Caco-2 (cell line): ENCODE data around the gene LAMP1. TPM values are rescaled to one million over a fixed set of nuclear protein-coding genes. Genes with fewer than 3 reads are reported as not detected.

Experiments used
- BruUV-seq: library from RNA; stranded (reverse); fragments of 400-500 nt; replicated peaks from 2 replicates; lab custom pipeline; 2021; lab: Mats Ljungman, UMichigan
- CTCF ChIA-PET: fragments of 300-600 bp; sonication (Branson Sonifier 250); formaldehyde crosslinking; loops from one replicate; lab custom pipeline; 2022; ENCODE audit warnings: antibody characterized with exemption; lab: Charles Lee
- POLR2A ChIA-PET: fragments of 300-600 bp; sonication (Branson Sonifier 250); formaldehyde crosslinking; loops from one replicate; lab custom pipeline; 2022; ENCODE audit warnings: antibody characterized with exemption; lab: Charles Lee
- DNase-seq, 2 experiments: peaks; one replicate each; pipeline versions ENCODE4 v3.0.0 to v3.0.0-alpha.2; 2020 to 2022
- H3K27me3 ChIP-seq: replicated peaks from 2 replicates; pipeline ENCODE4 v1.6.0; 2011; ENCODE audit warnings: low read length; ENCODE audit not compliant: control insufficient read depth, insufficient read depth
- H3K36me3 ChIP-seq: 2 replicates; pipeline ENCODE4 v1.5.1; 2011; ENCODE audit warnings: low read length; ENCODE audit not compliant: control insufficient read depth, insufficient read depth
- H3K4me1 ChIP-seq: fragments of 250-450 bp; sonication (Bioruptor Pico); 2 replicates; pipeline ENCODE4 v1.5.1; 2020; ENCODE audit warnings: mild to moderate bottlenecking
- H3K4me3 ChIP-seq: 2 replicates; pipeline ENCODE4 v1.5.1; 2011; ENCODE audit warnings: low read depth, mild to moderate bottlenecking, control low read depth, low read length
- H3K9me3 ChIP-seq: fragments of 250-450 bp; sonication (Bioruptor Pico); 2 replicates; pipeline ENCODE4 v1.5.1; 2020; ENCODE audit warnings: mild to moderate bottlenecking, moderate library complexity
- H3K27ac Mint-ChIP-seq: one replicate; pipeline ENCODE4 v1.8.0; 2022; ENCODE audit warnings: mixed read lengths; ENCODE audit not compliant: unreplicated experiment
- H3K27me3 Mint-ChIP-seq: one replicate; pipeline ENCODE4 v1.8.0; 2022; ENCODE audit warnings: mixed read lengths; ENCODE audit not compliant: insufficient read depth, unreplicated experiment
- H3K36me3 Mint-ChIP-seq: one replicate; pipeline ENCODE4 v1.8.0; 2022; ENCODE audit warnings: mild to moderate bottlenecking, mixed read lengths; ENCODE audit not compliant: insufficient read depth, unreplicated experiment
- H3K4me1 Mint-ChIP-seq: one replicate; pipeline ENCODE4 v1.8.0; 2022; ENCODE audit warnings: low read depth, mixed read lengths; ENCODE audit not compliant: unreplicated experiment
- H3K4me3 Mint-ChIP-seq: one replicate; pipeline ENCODE4 v1.8.0; 2022; ENCODE audit warnings: mild to moderate bottlenecking, moderate library complexity, mixed read lengths; ENCODE audit not compliant: unreplicated experiment
- H3K9me3 Mint-ChIP-seq: one replicate; pipeline ENCODE4 v1.8.0; 2022; ENCODE audit warnings: mixed read lengths; ENCODE audit not compliant: unreplicated experiment
- intact Hi-C: fragments of 100-400 bp; cut with micrococcal nuclease; formaldehyde crosslinking; loops from one replicate; pipeline ENCODE4 v1.10.0; 2022; ENCODE audit not compliant: unreplicated experiment
- total RNA-seq: library from RNA; stranded (reverse); gene quantifications from 2 replicates; pipeline ENCODE4 v1.2.3, GENCODE V29; 2022
- TF ChIP-seq, protein P1 (sequence below), 2 experiments: fragments of 200-600 bp in 1 of 2; IDR thresholded peaks; 1 replicate in 1 of 2; 2 replicates in 1 of 2; pipeline versions ENCODE4 v1.5.1 to v1.8.0; 2011 to 2022; ENCODE audit warnings: antibody characterized with exemption in 1 of 2, control low read depth in 1 of 2, inconsistent platforms in 1 of 2, low read depth in 1 of 2, low read length in 1 of 2, mild to moderate bottlenecking in 1 of 2, moderate library complexity in 1 of 2; ENCODE audit not compliant: insufficient read depth in 1 of 2, severe bottlenecking in 1 of 2, unreplicated experiment in 1 of 2

LAMP1 gene
- total RNA-seq, 1 experiment from 2014 or later: 244 TPM

DNA sequence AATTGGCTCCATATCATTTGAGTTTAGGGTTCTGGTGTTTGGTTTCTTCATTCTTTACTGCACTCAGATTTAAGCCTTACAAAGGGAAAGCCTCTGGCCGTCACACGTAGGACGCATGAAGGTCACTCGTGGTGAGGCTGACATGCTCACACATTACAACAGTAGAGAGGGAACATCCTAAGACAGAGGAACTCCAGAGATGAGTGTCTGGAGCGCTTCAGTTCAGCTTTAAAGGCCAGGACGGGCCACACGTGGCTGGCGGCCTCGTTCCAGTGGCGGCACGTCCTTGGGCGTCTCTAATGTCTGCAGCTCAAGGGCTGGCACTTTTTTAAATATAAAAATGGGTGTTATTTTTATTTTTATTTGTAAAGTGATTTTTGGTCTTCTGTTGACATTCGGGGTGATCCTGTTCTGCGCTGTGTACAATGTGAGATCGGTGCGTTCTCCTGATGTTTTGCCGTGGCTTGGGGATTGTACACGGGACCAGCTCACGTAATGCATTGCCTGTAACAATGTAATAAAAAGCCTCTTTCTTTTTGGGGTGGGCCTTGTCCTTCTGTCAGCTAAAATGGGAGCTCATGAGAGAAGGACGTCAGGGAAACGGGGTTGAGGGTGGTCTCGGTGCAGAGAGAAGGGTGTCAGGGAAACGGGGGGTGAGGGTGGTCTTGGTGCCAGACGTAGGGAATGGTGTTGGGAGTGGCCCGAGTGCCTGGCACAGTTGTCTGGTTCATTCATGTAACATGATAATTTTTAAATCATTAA, 26.0 kb downstream of the LAMP1 start:
- intact Hi-C loops: no loop called here
- no peak for DNase-seq
- ChIA-PET POLR2A (no interaction called here), CTCF (no interaction called here)
- Mint-ChIP-seq H3K9me3 (no peaks in the 10 kb centered on the region), H3K36me3 (peaks cover 96% of the 10 kb centered on the region), H3K27me3 (no peaks in the 10 kb centered on the region), H3K4me3 (no peak overlapping the region), H3K27ac (peak overlapping the region; percentile 28), H3K4me1 (no peaks in the 10 kb centered on the region)
- TSS peak; percentile 98 for BruUV-seq
- H3K27me3 ChIP-seq: no peaks in the 10 kb centered on the region
- TF ChIP-seq, protein P1, sequence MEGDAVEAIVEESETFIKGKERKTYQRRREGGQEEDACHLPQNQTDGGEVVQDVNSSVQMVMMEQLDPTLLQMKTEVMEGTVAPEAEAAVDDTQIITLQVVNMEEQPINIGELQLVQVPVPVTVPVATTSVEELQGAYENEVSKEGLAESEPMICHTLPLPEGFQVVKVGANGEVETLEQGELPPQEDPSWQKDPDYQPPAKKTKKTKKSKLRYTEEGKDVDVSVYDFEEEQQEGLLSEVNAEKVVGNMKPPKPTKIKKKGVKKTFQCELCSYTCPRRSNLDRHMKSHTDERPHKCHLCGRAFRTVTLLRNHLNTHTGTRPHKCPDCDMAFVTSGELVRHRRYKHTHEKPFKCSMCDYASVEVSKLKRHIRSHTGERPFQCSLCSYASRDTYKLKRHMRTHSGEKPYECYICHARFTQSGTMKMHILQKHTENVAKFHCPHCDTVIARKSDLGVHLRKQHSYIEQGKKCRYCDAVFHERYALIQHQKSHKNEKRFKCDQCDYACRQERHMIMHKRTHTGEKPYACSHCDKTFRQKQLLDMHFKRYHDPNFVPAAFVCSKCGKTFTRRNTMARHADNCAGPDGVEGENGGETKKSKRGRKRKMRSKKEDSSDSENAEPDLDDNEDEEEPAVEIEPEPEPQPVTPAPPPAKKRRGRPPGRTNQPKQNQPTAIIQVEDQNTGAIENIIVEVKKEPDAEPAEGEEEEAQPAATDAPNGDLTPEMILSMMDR (IDR thresholded peaks at IDR 0.05; ENCODE audit: insufficient read depth in 1 of 2, low read depth in 1 of 2, low read length in 1 of 2, severe bottlenecking in 1 of 2, unreplicated experiment in 1 of 2): no peak
- H3K9me3 ChIP-seq: no peaks in the 10 kb centered on the region
- peaks cover 2% of the 10 kb centered on the region for H3K36me3 ChIP-seq
- no peak overlapping the region for H3K4me3 ChIP-seq
- H3K4me1 ChIP-seq: no peaks in the 10 kb centered on the region

DNA sequence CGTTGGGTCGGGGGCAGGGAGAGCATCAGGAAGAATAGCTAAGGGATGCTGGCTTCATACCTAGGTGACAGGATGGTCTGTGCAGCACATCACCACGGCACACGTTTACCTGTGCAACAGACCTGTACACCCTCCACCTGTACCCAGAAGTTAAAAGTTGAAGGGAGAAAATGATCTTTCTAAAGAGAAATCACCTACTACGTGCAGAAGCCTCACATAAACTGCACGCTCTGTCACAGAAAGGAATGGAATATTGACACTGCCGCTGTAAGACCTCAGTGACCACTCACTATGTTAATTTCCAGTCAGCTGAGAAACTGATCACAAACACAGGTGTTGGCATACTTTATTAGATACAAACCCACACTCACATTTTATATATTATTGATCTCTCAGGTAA, 26.8 kb downstream of the LAMP1 start:
- H3K9me3 Mint-ChIP-seq: no peaks in the 10 kb centered on the region
- H3K4me3 Mint-ChIP-seq: no peak overlapping the region
- no peaks in the 10 kb centered on the region for H3K4me1 Mint-ChIP-seq
- intact Hi-C loops: no loop called here
- peaks cover 96% of the 10 kb centered on the region for H3K36me3 Mint-ChIP-seq
- no peak for DNase-seq
- POLR2A ChIA-PET: no interaction called here
- Histone ChIP-seq H3K4me1 (no peaks in the 10 kb centered on the region), H3K27me3 (no peaks in the 10 kb centered on the region), H3K4me3 (no peak overlapping the region), H3K9me3 (no peaks in the 10 kb centered on the region), H3K36me3 (peaks cover 2% of the 10 kb centered on the region)
- CTCF ChIA-PET: no interaction called here
- H3K27ac Mint-ChIP-seq: no peak overlapping the region
- no TSS peak for BruUV-seq
- TF ChIP-seq, protein P1 (IDR thresholded peaks at IDR 0.05; ENCODE audit: insufficient read depth in 1 of 2, low read depth in 1 of 2, low read length in 1 of 2, severe bottlenecking in 1 of 2, unreplicated experiment in 1 of 2): no peak
- H3K27me3 Mint-ChIP-seq: no peaks in the 10 kb centered on the region

DNA sequence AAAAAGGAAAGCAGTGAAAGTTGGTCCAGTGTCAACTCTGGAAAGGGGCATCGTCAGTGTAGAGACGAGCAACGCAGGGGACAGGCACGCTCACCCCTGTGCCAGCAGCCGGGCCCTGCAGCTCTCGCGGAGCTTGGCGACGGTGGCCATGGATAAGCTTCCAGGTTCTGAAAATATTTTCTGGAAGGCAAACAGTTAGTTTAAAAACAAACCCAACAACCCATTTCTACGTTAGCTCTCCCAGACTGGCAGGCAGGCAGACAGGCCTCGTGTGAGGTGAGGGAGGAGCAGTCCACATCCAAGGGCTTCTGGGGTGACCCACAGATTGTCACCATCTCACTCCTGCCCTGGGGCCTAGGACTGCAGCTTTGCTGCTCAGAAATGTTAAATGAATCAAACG, 27.4 kb downstream of the LAMP1 start:
- Mint-ChIP-seq H3K4me3 (no peak overlapping the region), H3K27ac (no peak overlapping the region), H3K9me3 (no peaks in the 10 kb centered on the region), H3K4me1 (no peaks in the 10 kb centered on the region), H3K27me3 (no peaks in the 10 kb centered on the region), H3K36me3 (peaks cover 96% of the 10 kb centered on the region)
- Histone ChIP-seq H3K27me3 (no peaks in the 10 kb centered on the region), H3K9me3 (no peaks in the 10 kb centered on the region), H3K4me1 (no peaks in the 10 kb centered on the region), H3K4me3 (no peak overlapping the region), H3K36me3 (peaks cover 2% of the 10 kb centered on the region)
- ChIA-PET POLR2A (no interaction called here), CTCF (interaction anchor here (0.7 kb wide), 1 partner anchor 79 kb away, joined by 3 read pairs; no protein-coding TSS in a partner anchor)
- DNase-seq: no peak
- intact Hi-C loops: no loop called here
- BruUV-seq: no TSS peak
- TF ChIP-seq, protein P1 (IDR thresholded peaks at IDR 0.05; ENCODE audit: insufficient read depth in 1 of 2, low read depth in 1 of 2, low read length in 1 of 2, severe bottlenecking in 1 of 2, unreplicated experiment in 1 of 2): no peak
